ENCODE data around the gene CHAT.

- TF ChIP-seq CTCF (IDR thresholded peaks at IDR 0.05) (no peak), POLR2A (IDR thresholded peaks at IDR 0.05) (no peak)
Measured at GRCh38 chr10:49694466-49694865, 80.6 kb downstream of the CHAT start.

All from right lobe of liver (tissue), 4 donors.